NCI-H1417 (cell line): ENCODE measurements around the gene TM2D3.
A peak's percentile ranks its signal among the peaks of the same experiment; 100 is the strongest.

Source experiments
- DNase-seq, 3 experiments: peaks; one replicate each; lab custom pipeline; 2025; lab: John Stamatoyannopoulos, UW

The TM2D3 gene

GRCh38 chr15:101652098-101652785 lies at the start of gene TM2D3:
TSS of gene TM2D3 (minus strand) at chr15:101652381. CDS start at chr15:101652361, 20 bp downstream.
- DNase-seq: peak; percentile 95 to 99 (median 96)

DNA sequence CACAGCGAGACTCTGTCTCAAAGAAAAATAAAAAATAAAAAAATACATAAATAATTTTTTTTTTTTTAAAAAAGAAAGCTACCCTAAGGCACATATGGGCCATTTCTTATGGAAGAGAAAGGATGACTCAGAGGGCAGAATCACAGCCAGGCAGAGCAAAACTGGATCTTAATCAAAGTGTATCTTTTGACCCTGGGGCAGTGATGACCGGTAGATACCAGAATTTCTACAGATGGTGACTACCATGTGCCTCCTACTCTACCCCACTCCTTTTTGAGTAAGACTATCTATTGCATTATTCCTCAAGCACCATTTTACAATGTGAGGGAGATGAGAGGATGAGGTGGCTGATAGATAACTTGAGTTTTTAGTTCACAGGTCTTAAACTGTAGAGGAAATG lies 46.1 kb upstream of the TM2D3 start:
- no peak for DNase-seq

GRCh38 chr15:101697488-101697887 lies 45.3 kb upstream of the TM2D3 start:
- DNase-seq: no peak

DNA sequence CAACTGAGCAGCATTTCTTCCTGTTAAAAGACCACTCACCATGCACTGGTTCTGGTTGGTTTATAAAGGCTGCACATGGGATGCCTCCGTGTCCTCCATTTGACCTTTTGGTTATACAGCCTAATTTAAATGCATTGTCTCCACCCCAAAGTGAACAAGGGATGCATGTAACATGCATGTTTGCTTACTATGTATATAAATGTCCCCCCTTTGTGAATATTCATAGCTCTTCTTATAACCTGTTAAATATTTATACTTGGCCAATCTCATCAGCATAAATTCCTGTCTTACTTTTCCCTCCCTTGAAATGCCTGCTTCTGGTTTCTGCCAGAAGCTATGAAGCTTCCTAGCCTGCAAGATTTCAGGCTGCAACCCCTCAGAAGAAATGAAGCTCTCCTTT lies 44.6 kb upstream of the TM2D3 start:
- DNase-seq: no peak

GRCh38 chr15:101694261-101694660 lies 42.1 kb upstream of the TM2D3 start:
- DNase-seq: no peak

- peak in 1 of 3 experiments; percentile 41 for DNase-seq
Measured at GRCh38 chr15:101692801-101693598, 40.8 kb upstream of the TM2D3 start.

GRCh38 chr15:101689901-101690300 lies 37.7 kb upstream of the TM2D3 start:
- DNase-seq: no peak

DNA sequence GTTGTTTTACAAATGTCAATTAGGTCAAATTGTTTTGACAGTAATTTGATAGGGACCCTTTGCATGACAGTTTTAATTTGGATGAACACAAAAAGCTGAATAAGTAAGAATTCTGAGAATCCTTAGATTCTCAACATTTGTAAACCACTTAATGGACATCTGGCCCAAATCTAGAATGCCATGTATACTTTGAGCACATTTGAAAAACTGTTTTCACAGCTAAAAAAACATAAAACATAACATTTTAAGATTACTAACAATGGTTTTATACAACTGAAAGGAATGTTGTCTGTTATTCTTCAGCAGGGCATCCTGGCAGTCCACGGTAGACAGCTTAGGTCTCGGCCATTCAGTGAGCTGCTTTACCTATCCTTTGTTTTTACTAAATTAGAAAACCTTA lies 34.5 kb upstream of the TM2D3 start:
- no peak for DNase-seq

- no peak for DNase-seq
Measured at GRCh38 chr15:101684877-101685276, 32.7 kb upstream of the TM2D3 start.

DNA sequence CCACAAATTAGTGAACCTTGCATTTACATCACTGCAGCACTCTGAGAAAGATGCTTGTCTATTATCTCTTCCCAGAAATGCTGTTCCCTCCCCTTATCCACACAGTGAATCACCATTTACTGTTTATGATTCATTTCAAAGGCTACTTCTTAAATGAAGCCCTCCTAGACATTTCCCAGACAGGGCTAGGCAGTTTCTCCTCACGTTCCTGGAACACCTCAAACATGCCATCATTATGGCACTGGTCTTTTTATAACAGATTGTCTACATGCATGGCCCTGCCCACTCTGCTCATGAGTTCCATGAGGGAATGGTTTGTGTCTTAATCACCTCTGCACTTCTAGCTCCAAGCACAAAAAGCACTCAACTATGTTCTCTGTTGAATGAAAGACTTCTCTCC lies 32.2 kb upstream of the TM2D3 start:
- DNase-seq: no peak

GRCh38 chr15:101679806-101680205 lies 27.6 kb upstream of the TM2D3 start:
- DNase-seq: no peak

GRCh38 chr15:101676921-101677329 lies 24.7 kb upstream of the TM2D3 start:
- DNase-seq: no peak

DNA sequence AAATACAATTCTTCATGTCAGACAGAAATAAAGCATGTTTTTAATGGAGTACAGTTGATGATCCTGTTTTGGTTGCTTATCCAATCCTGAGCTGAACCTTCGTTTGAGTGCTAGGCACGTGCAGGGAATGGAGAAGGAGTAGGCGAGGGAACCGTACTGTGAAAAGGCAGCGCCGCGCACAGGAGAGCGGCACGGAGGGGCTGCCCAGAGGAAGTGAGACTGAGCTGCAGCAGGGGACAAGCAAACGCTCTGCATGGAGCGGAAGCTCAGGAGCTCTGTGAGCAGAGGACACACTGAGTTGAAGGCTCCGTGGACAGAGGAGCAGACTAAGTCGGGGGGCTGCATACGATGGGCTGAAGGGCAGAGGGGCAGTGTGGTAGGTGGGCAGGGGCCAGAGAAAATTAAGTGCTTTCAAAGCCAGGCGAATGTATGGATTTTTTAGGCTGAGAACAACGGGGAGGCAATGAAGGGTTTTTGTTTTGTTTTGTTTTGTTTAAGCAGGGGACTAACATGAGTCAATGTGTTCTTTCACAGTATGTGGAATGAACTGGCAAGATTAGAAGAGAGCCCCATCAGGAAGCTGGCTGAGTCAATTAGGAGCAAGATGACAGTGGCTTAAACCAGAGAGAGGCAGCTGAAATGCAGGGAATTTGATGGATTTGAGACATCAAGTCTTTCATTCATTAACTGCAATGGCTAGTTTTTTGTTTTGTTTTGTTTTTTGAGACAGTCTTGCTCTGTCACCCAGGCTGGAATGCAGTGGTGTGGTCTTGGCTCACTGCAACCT lies 23.8 kb upstream of the TM2D3 start:
- no peak for DNase-seq

DNA sequence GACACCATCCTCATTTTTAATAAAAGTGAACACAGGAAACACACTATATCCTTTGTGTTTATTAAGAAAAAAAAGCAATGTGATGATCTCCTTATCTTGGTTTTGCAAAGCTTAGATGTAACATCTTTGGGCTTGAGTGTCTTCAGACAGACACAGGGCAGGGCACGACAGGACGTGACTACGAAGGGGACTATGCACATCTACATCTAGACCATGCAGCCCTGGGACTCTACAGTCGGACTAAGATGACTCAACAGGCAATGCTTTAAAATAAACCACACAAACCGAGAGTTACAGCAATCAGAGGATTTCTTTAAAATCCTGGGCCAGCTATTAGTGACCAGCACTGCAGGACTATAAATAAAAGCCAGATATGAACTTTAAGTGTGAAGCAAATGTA lies 22.8 kb upstream of the TM2D3 start:
- DNase-seq: no peak

- no peak for DNase-seq
Measured at GRCh38 chr15:101672298-101672697, 20.1 kb upstream of the TM2D3 start.

DNA sequence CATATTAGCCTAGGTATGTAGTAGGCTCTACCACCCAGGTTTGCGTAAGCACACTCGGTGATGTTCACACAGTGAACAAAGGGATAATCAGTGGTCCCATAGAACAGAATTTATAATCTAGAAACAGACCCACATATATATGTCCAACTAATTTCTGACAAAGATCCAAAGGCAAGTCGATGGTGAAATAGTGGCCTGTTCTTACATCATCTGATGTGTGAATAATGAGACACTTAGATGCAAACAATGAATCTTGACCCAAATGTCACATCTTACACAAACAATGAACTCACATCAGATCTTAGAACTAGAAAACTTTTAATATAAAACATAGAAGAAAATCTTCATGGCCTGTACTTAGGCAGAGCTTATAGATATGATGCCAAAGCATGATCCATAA lies 17.6 kb upstream of the TM2D3 start:
- no peak for DNase-seq

DNA sequence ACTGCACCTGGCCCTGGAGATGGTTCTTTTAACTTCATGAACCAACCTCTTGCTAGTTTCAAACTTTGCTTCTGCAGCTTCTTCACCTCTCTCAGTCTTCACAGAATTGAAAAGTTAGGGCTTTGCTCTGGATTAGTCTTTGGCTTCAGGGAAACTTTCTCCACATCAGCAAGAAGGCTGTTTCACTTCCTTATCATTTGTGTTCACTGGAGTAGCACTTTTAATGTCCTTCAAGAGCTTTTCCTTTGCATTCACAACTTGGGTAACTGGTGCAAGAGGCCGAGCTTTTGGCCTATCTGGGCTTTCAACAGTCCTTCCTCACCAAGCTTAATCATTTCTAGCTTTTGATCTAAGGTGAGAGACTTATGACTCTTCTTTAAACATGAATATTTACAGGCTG lies 15.7 kb upstream of the TM2D3 start:
- DNase-seq: no peak

GRCh38 chr15:101664303-101664913 lies 12.2 kb upstream of the TM2D3 start:
- no peak for DNase-seq

GRCh38 chr15:101662203-101662602 lies 10.0 kb upstream of the TM2D3 start:
- DNase-seq: no peak

DNA sequence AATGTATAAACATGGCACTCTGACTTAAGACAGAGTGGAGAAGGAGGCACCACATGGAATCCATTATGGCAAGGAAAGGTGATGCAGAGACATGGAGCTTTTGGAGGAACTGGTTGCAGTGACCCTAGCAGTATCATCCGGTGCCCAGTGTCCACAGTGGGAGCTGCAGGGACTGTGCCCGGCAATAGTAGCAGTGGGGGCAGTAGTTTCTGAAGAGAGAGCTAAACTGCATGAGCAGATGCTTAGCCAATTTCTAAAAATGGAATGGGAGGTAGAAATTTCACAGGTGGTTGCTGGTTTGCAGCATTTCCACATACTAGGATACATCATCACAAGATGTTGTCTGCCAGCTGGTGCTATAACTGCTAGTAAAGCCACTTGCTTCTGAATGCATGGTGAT lies 7.8 kb upstream of the TM2D3 start:
- DNase-seq: no peak

GRCh38 chr15:101657968-101658784 lies 6.0 kb upstream of the TM2D3 start:
- DNase-seq: peak in 2 of 3 experiments; percentile 26 to 43
